Gastrocnemius medialis (tissue), 4 donors: ENCODE measurements around the gene FGFBP1.

ENCODE experiments used
- CTCF ChIP-seq, 5 experiments: fragments of 450-650 bp in 3 of 5; fragments of 200-600 bp in 2 of 5; sonication (generic) in 2 of 5; IDR thresholded peaks in 4 of 5; conservative IDR thresholded peaks in 1 of 5; 1 replicate in 4 of 5; 2 replicates in 1 of 5; pipeline ENCODE4 v1.5.1; 2016 to 2019; ENCODE audit warnings: antibody characterized with exemption in 5 of 5, mild to moderate bottlenecking in 3 of 5, moderate library complexity in 3 of 5
- POLR2A ChIP-seq, 2 donors: fragments of 450-650 bp; IDR thresholded peaks; one replicate each; pipeline ENCODE4 v1.6.1; 2017; ENCODE audit warnings: antibody characterized with exemption in 2 of 2, mild to moderate bottlenecking in 2 of 2, moderate library complexity in 2 of 2

GRCh38 chr4:15964159-15964558 is 25.6 kb upstream of the FGFBP1 start:
- TF ChIP-seq CTCF (IDR thresholded peaks at IDR 0.05 in 4 of 5, conservative IDR thresholded peaks at IDR 0.05 in 1 of 5) = no peak
- no peak for TF ChIP-seq POLR2A (IDR thresholded peaks at IDR 0.05)
